ENCODE measurements around the gene GPR87. TPM values are rescaled to one million over a fixed set of nuclear protein-coding genes. Genes with fewer than 3 reads are reported as not detected.

The GPR87 gene
- total RNA-seq, 1 donor from 2014 or later: not detected

GRCh38 chr3:151303751-151304150 is 12.9 kb downstream of the GPR87 start:
- Histone ChIP-seq H3K4me1 (no peaks in the 10 kb centered on the region), H3K27me3 (no peaks in the 10 kb centered on the region), H3K36me3 (no peaks in the 10 kb centered on the region), H3K27ac (no peak overlapping the region), H3K4me3 (no peak overlapping the region), H3K9me3 (no peaks in the 10 kb centered on the region)
- no peak for TF ChIP-seq CTCF (IDR thresholded peaks at IDR 0.05)
- no peak for DNase-seq (ENCODE audit: low spot score in 2 of 2)
- intact Hi-C loops (cut with DNase I): no loop called here

- DNase-seq (ENCODE audit: low spot score in 2 of 2): no peak
- no peak overlapping the region for H3K4me3 ChIP-seq
- intact Hi-C loops (cut with DNase I): no loop called here
- H3K36me3 ChIP-seq: no peaks in the 10 kb centered on the region
- no peaks in the 10 kb centered on the region for H3K27me3 ChIP-seq
- no peaks in the 10 kb centered on the region for H3K4me1 ChIP-seq
- no peak overlapping the region for H3K27ac ChIP-seq
- TF ChIP-seq CTCF (IDR thresholded peaks at IDR 0.05): no peak
- H3K9me3 ChIP-seq: no peaks in the 10 kb centered on the region
Measured at GRCh38 chr3:151301787-151302186, 14.8 kb downstream of the GPR87 start.

GRCh38 chr3:151300539-151300938 is 16.1 kb downstream of the GPR87 start:
- no peak for DNase-seq (ENCODE audit: low spot score in 2 of 2)
- TF ChIP-seq CTCF (IDR thresholded peaks at IDR 0.05): no peak

GRCh38 chr3:151299006-151299405 is 17.6 kb downstream of the GPR87 start:
- TF ChIP-seq CTCF (IDR thresholded peaks at IDR 0.05): no peak
- H3K27ac ChIP-seq: no peak overlapping the region
- H3K36me3 ChIP-seq: no peaks in the 10 kb centered on the region
- intact Hi-C loops (cut with DNase I): no loop called here
- H3K27me3 ChIP-seq: no peaks in the 10 kb centered on the region
- DNase-seq (ENCODE audit: low spot score in 2 of 2): no peak
- H3K4me3 ChIP-seq: no peak overlapping the region
- H3K9me3 ChIP-seq: no peaks in the 10 kb centered on the region
- no peaks in the 10 kb centered on the region for H3K4me1 ChIP-seq

More at GRCh38 chr3:151300539-151300938, 16.1 kb downstream of the GPR87 start:
- Histone ChIP-seq H3K9me3 (no peaks in the 10 kb centered on the region), H3K36me3 (no peaks in the 10 kb centered on the region), H3K4me3 (no peak overlapping the region), H3K4me1 (no peaks in the 10 kb centered on the region), H3K27ac (no peak overlapping the region), H3K27me3 (no peaks in the 10 kb centered on the region)
- intact Hi-C loops (cut with DNase I): no loop called here

GRCh38 chr3:151297429-151297828 is 19.2 kb downstream of the GPR87 start:
- H3K36me3 ChIP-seq: no peaks in the 10 kb centered on the region
- TF ChIP-seq CTCF (IDR thresholded peaks at IDR 0.05): no peak
- no peaks in the 10 kb centered on the region for H3K9me3 ChIP-seq
- no peak for DNase-seq (ENCODE audit: low spot score in 2 of 2)
- H3K27me3 ChIP-seq: no peaks in the 10 kb centered on the region
- H3K27ac ChIP-seq: no peak overlapping the region
- H3K4me1 ChIP-seq: no peaks in the 10 kb centered on the region
- intact Hi-C loops (cut with DNase I): no loop called here
- no peak overlapping the region for H3K4me3 ChIP-seq

- Histone ChIP-seq H3K27ac (no peak overlapping the region), H3K4me3 (no peak overlapping the region), H3K4me1 (no peaks in the 10 kb centered on the region), H3K9me3 (no peaks in the 10 kb centered on the region), H3K36me3 (no peaks in the 10 kb centered on the region), H3K27me3 (no peaks in the 10 kb centered on the region)
- no peak for DNase-seq (ENCODE audit: low spot score in 2 of 2)
- intact Hi-C loops (cut with DNase I): no loop called here
- TF ChIP-seq CTCF (IDR thresholded peaks at IDR 0.05): no peak
Measured at GRCh38 chr3:151296226-151296625, 20.4 kb downstream of the GPR87 start.

Data from ascending aorta (tissue), 2 donors.